HG02759 (cell line): ENCODE results near the gene TRIM16.
"Not testable (repeated sequence)": the region's sequence is repeated elsewhere in the genome, so short reads cannot be mapped to it uniquely, and the experiment has no call there.

Experiments
- ATAC-seq: cut with Tn5 transposase; IDR thresholded peaks from one replicate; pipeline ENCODE4 v1.9.1; 2021; ENCODE audit warnings: mild to moderate bottlenecking, moderate library complexity; ENCODE audit not compliant: unreplicated experiment

TRIM16 gene

GRCh38 chr17:15683824-15684478 is at the start of gene TRIM16:
TSS of gene TRIM16 (minus strand) at chr17:15684311. CDS start at chr17:15651609, 32,702 bp downstream.
- peak; percentile 91 for ATAC-seq

- not testable (repeated sequence) for ATAC-seq
Observed at GRCh38 chr17:15733174-15733789, 49.2 kb upstream of the TRIM16 start.

GRCh38 chr17:15731900-15732299 is 47.8 kb upstream of the TRIM16 start, which contains the start of gene TBC1D26:
TSS of gene TBC1D26 (plus strand) at chr17:15732283. CDS start at chr17:15735349, 3,066 bp downstream.
- ATAC-seq = not testable (repeated sequence)

GRCh38 chr17:15730535-15730934 is 46.4 kb upstream of the TRIM16 start:
- not testable (repeated sequence) for ATAC-seq

GRCh38 chr17:15716601-15717563 is 32.8 kb upstream of the TRIM16 start:
- not testable (repeated sequence) for ATAC-seq

GRCh38 chr17:15708879-15709278 is 24.8 kb upstream of the TRIM16 start:
- not testable (repeated sequence) for ATAC-seq

GRCh38 chr17:15704813-15705212 is 20.7 kb upstream of the TRIM16 start:
- ATAC-seq = not testable (repeated sequence)

- ATAC-seq = not testable (repeated sequence)
Observed at GRCh38 chr17:15704239-15704638, 20.1 kb upstream of the TRIM16 start.

- not testable (repeated sequence) for ATAC-seq
Observed at GRCh38 chr17:15699937-15700336, 15.8 kb upstream of the TRIM16 start.

GRCh38 chr17:15699413-15699924 is 15.4 kb upstream of the TRIM16 start, which contains the start of gene ZNF286A:
TSS of gene ZNF286A (plus strand) at chr17:15699752. CDS start at chr17:15700330, 578 bp downstream.
- ATAC-seq = peak; percentile 98

- ATAC-seq = not testable (repeated sequence)
Observed at GRCh38 chr17:15698967-15699366, 14.9 kb upstream of the TRIM16 start.

GRCh38 chr17:15687494-15687893 is 3.4 kb upstream of the TRIM16 start:
- ATAC-seq = not testable (repeated sequence)

GRCh38 chr17:15683135-15683534 is 976 bp downstream of the TRIM16 start:
- not testable (repeated sequence) for ATAC-seq

- ATAC-seq = not testable (repeated sequence)
Observed at GRCh38 chr17:15675991-15676390, 8.1 kb downstream of the TRIM16 start.

GRCh38 chr17:15674640-15675039 is 9.5 kb downstream of the TRIM16 start:
- ATAC-seq = not testable (repeated sequence)

GRCh38 chr17:15669526-15669925 is 14.6 kb downstream of the TRIM16 start:
- not testable (repeated sequence) for ATAC-seq

- no peak for ATAC-seq
Observed at GRCh38 chr17:15663691-15664090, 20.4 kb downstream of the TRIM16 start.

GRCh38 chr17:15663176-15663575 is 20.9 kb downstream of the TRIM16 start:
- ATAC-seq = no peak

GRCh38 chr17:15662681-15663080 is 21.4 kb downstream of the TRIM16 start:
- no peak for ATAC-seq

GRCh38 chr17:15660077-15660476 is 24.0 kb downstream of the TRIM16 start:
- no peak for ATAC-seq

GRCh38 chr17:15659663-15660062 is 24.4 kb downstream of the TRIM16 start:
- no peak for ATAC-seq
